Muscle of leg (tissue), 11 donors: ENCODE measurements around the gene PTPN3. TPM values are rescaled to one million over a fixed set of nuclear protein-coding genes. Genes with fewer than 3 reads are reported as not detected.

Experiments used
- DNase-seq: peaks from one replicate; pipeline ENCODE4 v3.0.0; 2013
- H3K27ac ChIP-seq: one replicate; pipeline ENCODE4 v1.5.1; 2013; ENCODE audit warnings: mild to moderate bottlenecking, low read length, control low read depth
- H3K27me3 ChIP-seq: one replicate; pipeline ENCODE4 v1.6.1; 2013; ENCODE audit warnings: low read length; ENCODE audit not compliant: control insufficient read depth, insufficient read depth
- H3K36me3 ChIP-seq: one replicate; pipeline ENCODE4 v1.6.1; 2013; ENCODE audit warnings: low read length; ENCODE audit not compliant: control insufficient read depth, insufficient read depth
- H3K4me1 ChIP-seq: one replicate; pipeline ENCODE4 v1.6.1; 2013; ENCODE audit warnings: low read length; ENCODE audit not compliant: control insufficient read depth, insufficient read depth
- H3K4me3 ChIP-seq: one replicate; pipeline ENCODE4 v1.5.1; 2013; ENCODE audit warnings: low read length, control low read depth
- H3K9me3 ChIP-seq: replicated peaks from 2 replicates; pipeline ENCODE4 v1.6.1; 2013; ENCODE audit warnings: low read depth, low read length; ENCODE audit not compliant: control insufficient read depth
- WGBS: methylation state at CpG from one replicate; pipeline ENCODE4 v1.1.5; 2013; ENCODE audit warnings: missing lambda C conversion rate; ENCODE audit not compliant: insufficient coverage; 5-methylcytosine and 5-hydroxymethylcytosine counted together
- polyA plus RNA-seq, 8 donors: library from polyadenylated mRNA; unstranded; fragments of 120-200 nt; gene quantifications; one replicate each; pipeline versions ENCODE4 v1.2.1 to v1.2.3, GENCODE V29; 2013; ENCODE audit warnings: inconsistent platforms in 1 of 8, low replicate concordance in 1 of 8; ENCODE audit not compliant: insufficient read length in 8 of 8, insufficient read depth in 1 of 8
- total RNA-seq: library from RNA; stranded (reverse); fragments of 120-200 nt; gene quantifications from one replicate; pipeline ENCODE4 v1.2.4, GENCODE V29; 2013

PTPN3 gene
- total and polyA plus RNA-seq, 9 donors: 2.0 to 5.6 (median 3.3) TPM

DNA sequence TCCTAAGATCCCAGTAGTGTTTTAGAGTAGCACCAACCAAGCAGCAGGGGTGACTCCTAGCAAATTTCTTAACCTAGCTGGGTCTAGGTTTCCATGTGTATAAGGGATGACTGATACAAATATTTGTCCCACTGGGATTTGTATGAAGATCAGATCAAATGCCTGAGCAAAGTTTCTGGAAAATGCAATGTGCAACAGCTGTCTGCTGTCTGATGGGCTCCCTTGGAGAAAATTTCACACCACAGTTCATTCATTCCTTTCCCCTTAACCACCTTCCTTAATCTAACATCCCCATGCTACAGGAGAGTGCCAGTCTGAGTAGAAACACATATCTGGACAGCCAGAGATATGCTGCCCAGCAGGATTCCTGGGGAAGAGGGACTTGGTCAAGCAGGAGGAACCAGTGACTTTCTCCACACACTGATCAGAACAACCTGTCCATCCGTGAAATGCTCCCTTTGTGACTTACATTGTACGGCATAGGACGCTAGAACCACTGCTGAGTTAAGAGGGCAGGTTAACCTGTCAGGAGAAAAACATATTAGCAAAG is 53.3 kb downstream of the PTPN3 start:
- no peaks in the 10 kb centered on the region for H3K36me3 ChIP-seq
- DNase-seq: no peak
- H3K4me1 ChIP-seq: no peaks in the 10 kb centered on the region
- H3K4me3 ChIP-seq: no peak overlapping the region
- no peaks in the 10 kb centered on the region for H3K27me3 ChIP-seq
- no peaks in the 10 kb centered on the region for H3K9me3 ChIP-seq
- no peak overlapping the region for H3K27ac ChIP-seq
- 76% methylated on average over 3 of the region's 3 CpGs for WGBS

DNA sequence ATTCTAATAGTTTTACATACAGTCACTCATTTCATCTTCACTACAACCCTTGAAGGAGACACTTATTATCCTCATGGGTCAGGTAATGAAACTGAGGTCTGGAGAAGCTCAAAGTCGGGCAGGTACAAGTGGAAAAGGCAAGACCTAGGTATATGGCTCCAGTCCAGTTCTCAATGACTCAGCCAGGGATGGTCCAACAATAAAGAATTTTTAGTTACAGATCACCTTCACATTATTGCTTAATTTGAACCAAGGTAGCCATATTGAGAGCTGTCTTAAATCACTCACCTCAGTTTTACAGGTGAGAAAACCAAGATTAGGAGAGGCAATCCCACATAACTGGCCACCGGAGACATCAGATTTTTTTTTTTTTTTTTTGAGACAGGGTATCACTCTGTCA is 55.4 kb downstream of the PTPN3 start:
- no peaks in the 10 kb centered on the region for H3K4me1 ChIP-seq
- no peaks in the 10 kb centered on the region for H3K27me3 ChIP-seq
- no peaks in the 10 kb centered on the region for H3K9me3 ChIP-seq
- no peaks in the 10 kb centered on the region for H3K36me3 ChIP-seq
- no peak overlapping the region for H3K27ac ChIP-seq
- no peak overlapping the region for H3K4me3 ChIP-seq
- DNase-seq: no peak
- no CpG with 5 or more reads among the region's 2 CpGs for whole genome bisulfite sequencing

GRCh38 chr9:109441296-109441695 is 56.8 kb downstream of the PTPN3 start:
- no peak overlapping the region for H3K4me3 ChIP-seq
- no peak for DNase-seq
- WGBS: 30% methylated on average over 2 of the region's 3 CpGs
- no peaks in the 10 kb centered on the region for H3K27me3 ChIP-seq
- no peaks in the 10 kb centered on the region for H3K36me3 ChIP-seq
- no peak overlapping the region for H3K27ac ChIP-seq
- no peaks in the 10 kb centered on the region for H3K9me3 ChIP-seq
- peaks cover 6% of the 10 kb centered on the region for H3K4me1 ChIP-seq

DNA sequence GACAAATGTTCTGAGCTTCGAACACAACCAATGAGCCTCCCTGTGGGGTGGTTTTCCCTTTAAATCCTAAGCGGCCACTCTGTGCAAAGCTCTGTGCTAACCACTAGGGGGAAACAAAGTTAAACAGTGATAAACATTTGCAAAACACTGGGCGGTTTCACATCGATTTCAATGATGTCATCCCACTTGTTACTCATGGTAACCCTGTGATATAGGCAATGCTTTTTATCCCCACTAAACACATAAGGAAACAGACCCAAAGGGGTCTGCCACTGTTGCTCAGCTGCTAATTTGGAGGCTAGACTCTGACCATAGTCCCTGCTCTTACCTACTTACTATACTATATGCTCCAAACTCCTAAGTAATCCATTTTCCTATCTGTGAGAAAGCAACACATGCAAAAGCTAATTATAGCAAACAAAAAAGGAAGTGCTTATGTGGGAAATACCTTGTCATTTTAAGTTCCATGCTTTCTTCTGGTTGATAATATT is 57.3 kb downstream of the PTPN3 start:
- H3K27ac ChIP-seq: no peak overlapping the region
- H3K27me3 ChIP-seq: no peaks in the 10 kb centered on the region
- H3K4me1 ChIP-seq: peaks cover 6% of the 10 kb centered on the region
- 0% methylated on average over 2 of the region's 4 CpGs for WGBS
- H3K4me3 ChIP-seq: no peak overlapping the region
- no peaks in the 10 kb centered on the region for H3K36me3 ChIP-seq
- DNase-seq: peak; percentile 84
- H3K9me3 ChIP-seq: no peaks in the 10 kb centered on the region

- Histone ChIP-seq H3K27ac (no peak overlapping the region), H3K4me1 (peaks cover 6% of the 10 kb centered on the region), H3K27me3 (no peaks in the 10 kb centered on the region), H3K9me3 (no peaks in the 10 kb centered on the region), H3K4me3 (no peak overlapping the region), H3K36me3 (no peaks in the 10 kb centered on the region)
- DNase-seq: peak; percentile 29
- no CpG with 5 or more reads among the region's 3 CpGs for WGBS
Measured at GRCh38 chr9:109440117-109440515, 58.0 kb downstream of the PTPN3 start.

DNA sequence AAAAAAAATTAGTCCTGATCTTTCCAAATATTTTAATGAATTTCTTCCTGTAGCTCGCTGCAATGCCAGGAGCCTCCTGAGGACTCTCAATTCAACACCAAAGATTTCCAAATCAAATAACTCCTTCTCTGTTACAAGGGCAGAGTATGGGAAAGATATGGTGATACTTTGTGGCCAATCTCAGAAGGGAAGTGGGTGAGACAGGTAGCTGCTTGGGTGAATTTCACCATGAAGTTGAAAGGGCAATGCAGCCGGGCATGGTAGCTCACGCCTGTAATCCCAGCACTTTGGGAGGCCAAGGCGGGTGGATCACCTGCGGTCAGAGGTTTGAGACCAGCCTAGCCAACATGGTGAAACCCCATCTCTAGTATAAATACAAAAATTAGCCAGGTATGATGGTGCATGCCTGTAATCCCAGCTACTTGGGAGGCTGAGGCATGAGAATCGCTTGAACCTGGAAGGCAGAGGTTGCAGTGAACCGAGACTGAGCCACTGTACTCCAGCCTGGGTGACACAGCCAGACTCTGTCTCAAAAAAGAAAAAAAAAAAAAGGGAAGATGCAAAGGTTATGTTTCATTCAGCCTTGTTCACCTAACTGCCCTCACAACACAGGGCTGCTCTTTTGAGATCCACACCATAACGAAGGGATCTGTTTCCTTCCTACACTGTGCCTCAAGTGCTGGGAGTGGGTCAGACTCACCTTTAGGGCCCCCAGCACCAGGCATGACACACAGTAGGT is 58.6 kb downstream of the PTPN3 start:
- Histone ChIP-seq H3K27me3 (no peaks in the 10 kb centered on the region), H3K4me3 (no peak overlapping the region), H3K4me1 (peaks cover 6% of the 10 kb centered on the region), H3K9me3 (no peaks in the 10 kb centered on the region), H3K36me3 (no peaks in the 10 kb centered on the region), H3K27ac (no peak overlapping the region)
- DNase-seq: no peak
- 100% methylated on average over 2 of the region's 8 CpGs for WGBS

- Histone ChIP-seq H3K4me3 (no peak overlapping the region), H3K27ac (no peak overlapping the region), H3K9me3 (no peaks in the 10 kb centered on the region), H3K27me3 (no peaks in the 10 kb centered on the region), H3K4me1 (peaks cover 6% of the 10 kb centered on the region), H3K36me3 (no peaks in the 10 kb centered on the region)
- DNase-seq: peak; percentile 57
- 53% methylated on average over 2 of the region's 4 CpGs for WGBS
Measured at GRCh38 chr9:109437286-109437685, 60.8 kb downstream of the PTPN3 start.

GRCh38 chr9:109436071-109436470 is 62.0 kb downstream of the PTPN3 start:
- H3K4me1 ChIP-seq: peaks cover 6% of the 10 kb centered on the region
- no peak overlapping the region for H3K4me3 ChIP-seq
- DNase-seq: no peak
- H3K27ac ChIP-seq: no peak overlapping the region
- 100% methylated on average over 1 of the region's 3 CpGs for WGBS
- H3K36me3 ChIP-seq: no peaks in the 10 kb centered on the region
- no peaks in the 10 kb centered on the region for H3K9me3 ChIP-seq
- H3K27me3 ChIP-seq: no peaks in the 10 kb centered on the region

GRCh38 chr9:109433476-109433875 is 64.6 kb downstream of the PTPN3 start:
- H3K9me3 ChIP-seq: no peaks in the 10 kb centered on the region
- no peak overlapping the region for H3K27ac ChIP-seq
- no peaks in the 10 kb centered on the region for H3K36me3 ChIP-seq
- peaks cover 6% of the 10 kb centered on the region for H3K4me1 ChIP-seq
- WGBS: 83% methylated on average over 1 of the region's 5 CpGs
- H3K27me3 ChIP-seq: no peaks in the 10 kb centered on the region
- DNase-seq: no peak
- no peak overlapping the region for H3K4me3 ChIP-seq

- no peaks in the 10 kb centered on the region for H3K36me3 ChIP-seq
- no peaks in the 10 kb centered on the region for H3K4me1 ChIP-seq
- no peak overlapping the region for H3K27ac ChIP-seq
- no peak for DNase-seq
- no peaks in the 10 kb centered on the region for H3K9me3 ChIP-seq
- no peak overlapping the region for H3K4me3 ChIP-seq
- no peaks in the 10 kb centered on the region for H3K27me3 ChIP-seq
- WGBS: 60% methylated on average over 1 of the region's 4 CpGs
Measured at GRCh38 chr9:109430231-109430630, 67.9 kb downstream of the PTPN3 start.
